Epithelial cell of esophagus (primary cell): ENCODE measurements around the gene ZNF503.

ENCODE experiments used
- DNase-seq: peaks from one replicate; pipeline ENCODE4 v3.0.0; 2010; ENCODE audit warnings: low read depth
- H3K4me3 ChIP-seq: 2 replicates; pipeline ENCODE4 v1.5.1; 2011; ENCODE audit warnings: mild to moderate bottlenecking, low read length, control low read depth
- TF ChIP-seq, protein P1 (sequence below): IDR thresholded peaks from 2 replicates; pipeline ENCODE4 v1.5.1; 2011; ENCODE audit warnings: low read depth, mild to moderate bottlenecking, low read length, control low read depth, inconsistent platforms; ENCODE audit not compliant: insufficient read depth; ENCODE audit errors: missing control alignments

ZNF503 gene

DNA sequence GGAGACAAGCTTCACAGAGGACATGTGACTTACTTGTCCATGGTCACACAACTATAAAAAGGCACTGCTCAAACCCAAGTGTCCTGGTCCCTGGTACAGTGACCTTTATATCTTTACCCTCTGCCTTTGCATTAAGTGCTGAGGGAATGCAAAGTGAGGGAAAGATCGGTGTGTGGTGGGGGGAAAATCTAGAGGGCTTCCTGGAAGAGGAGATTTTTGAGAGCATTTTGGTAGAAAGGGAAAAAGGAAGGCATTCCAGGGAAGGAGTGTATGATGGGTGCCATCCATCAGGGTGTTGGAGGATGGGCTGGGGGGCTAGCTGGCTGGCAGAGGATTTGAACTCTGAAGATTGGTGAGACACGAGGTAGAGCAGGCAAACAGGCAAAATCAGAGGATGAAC, 9.3 kb downstream of the ZNF503 start:
- DNase-seq = no peak
- H3K4me3 ChIP-seq = no peak overlapping the region
- TF ChIP-seq, protein P1, sequence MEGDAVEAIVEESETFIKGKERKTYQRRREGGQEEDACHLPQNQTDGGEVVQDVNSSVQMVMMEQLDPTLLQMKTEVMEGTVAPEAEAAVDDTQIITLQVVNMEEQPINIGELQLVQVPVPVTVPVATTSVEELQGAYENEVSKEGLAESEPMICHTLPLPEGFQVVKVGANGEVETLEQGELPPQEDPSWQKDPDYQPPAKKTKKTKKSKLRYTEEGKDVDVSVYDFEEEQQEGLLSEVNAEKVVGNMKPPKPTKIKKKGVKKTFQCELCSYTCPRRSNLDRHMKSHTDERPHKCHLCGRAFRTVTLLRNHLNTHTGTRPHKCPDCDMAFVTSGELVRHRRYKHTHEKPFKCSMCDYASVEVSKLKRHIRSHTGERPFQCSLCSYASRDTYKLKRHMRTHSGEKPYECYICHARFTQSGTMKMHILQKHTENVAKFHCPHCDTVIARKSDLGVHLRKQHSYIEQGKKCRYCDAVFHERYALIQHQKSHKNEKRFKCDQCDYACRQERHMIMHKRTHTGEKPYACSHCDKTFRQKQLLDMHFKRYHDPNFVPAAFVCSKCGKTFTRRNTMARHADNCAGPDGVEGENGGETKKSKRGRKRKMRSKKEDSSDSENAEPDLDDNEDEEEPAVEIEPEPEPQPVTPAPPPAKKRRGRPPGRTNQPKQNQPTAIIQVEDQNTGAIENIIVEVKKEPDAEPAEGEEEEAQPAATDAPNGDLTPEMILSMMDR = no peak

DNA sequence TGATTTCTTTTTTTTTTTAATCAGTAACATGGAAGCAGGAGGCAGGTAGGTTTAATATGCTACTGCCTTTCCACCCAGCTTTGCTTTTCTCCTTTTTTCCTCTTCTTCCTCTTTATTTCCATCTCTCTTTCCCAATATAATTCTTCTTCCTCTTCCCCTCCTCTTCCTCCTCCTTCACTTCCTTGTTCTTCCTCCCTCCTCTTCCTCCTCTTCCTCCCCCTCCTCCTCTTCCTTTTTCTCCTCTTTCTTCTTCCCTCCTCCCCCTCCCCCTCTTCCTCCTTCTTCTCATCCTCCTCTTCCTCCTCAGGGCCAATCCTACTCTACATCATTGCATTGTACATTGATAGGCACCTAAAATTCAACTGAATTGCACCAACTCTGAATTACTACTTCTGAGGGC, 11.4 kb downstream of the ZNF503 start:
- H3K4me3 ChIP-seq = no peak overlapping the region
- TF ChIP-seq, protein P1 = no peak

DNA sequence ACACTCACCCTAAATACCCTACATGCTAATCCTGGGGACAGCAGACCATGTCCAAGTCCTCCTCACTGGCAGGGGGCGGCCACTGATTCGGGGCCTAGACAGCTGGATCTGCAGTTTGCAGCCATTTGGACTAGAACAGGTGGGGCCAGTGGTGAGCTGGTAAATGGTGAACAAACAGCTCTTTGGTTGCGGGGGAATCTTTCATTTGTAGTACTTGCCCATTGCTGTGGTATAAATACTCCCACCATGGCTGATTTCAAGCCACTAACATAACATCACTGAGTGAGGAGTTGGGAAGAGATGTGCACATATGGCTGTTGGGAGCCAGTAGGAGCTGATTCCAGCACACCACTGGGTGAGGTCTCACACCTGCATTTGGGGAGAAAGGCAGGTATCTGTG, 13.5 kb downstream of the ZNF503 start:
- DNase-seq = no peak
- TF ChIP-seq, protein P1 = no peak
- H3K4me3 ChIP-seq = no peak overlapping the region

More for the DNA sequence above, 11.4 kb downstream of the ZNF503 start:
- no peak for DNase-seq

DNA sequence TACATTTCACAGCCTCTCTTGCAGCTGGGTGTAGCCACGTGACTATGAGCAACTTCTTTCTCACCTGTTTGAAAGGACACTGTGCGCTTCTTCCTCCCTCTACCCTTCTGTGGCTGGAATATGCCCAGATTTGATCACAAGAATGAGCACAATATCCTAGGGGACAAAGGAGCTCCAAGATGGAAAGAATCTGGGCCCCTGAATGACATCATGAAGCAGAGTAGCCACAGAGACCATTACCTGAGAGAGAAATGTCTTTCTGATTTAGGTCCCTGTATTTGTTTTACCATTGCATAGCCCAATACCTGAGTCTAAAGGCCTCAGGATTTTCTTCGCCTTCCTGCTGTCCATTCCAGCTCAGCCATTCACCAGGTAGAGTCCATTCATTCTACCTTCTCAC, 15.4 kb downstream of the ZNF503 start:
- TF ChIP-seq, protein P1 = no peak
- no peak overlapping the region for H3K4me3 ChIP-seq
- DNase-seq = no peak

DNA sequence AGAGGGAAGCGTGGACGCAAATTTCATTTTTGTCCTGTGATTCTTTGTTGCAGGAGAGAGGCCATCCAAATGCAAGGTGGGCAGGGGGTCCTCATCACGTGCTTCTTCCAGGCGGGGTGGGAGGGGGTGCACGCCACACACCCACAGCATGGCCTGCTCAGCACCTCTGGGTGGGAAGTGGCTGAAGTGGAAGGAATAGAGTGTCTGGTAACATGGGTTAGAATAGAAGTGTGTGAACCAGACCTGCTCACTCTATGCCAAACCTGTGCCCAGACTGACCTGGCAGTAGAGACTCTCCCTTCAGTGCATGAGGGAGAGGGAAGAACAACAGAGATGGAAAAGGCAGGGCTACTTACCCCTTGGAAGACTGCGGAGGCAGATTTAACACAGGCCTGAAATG, 21.7 kb downstream of the ZNF503 start:
- H3K4me3 ChIP-seq = no peak overlapping the region

DNA sequence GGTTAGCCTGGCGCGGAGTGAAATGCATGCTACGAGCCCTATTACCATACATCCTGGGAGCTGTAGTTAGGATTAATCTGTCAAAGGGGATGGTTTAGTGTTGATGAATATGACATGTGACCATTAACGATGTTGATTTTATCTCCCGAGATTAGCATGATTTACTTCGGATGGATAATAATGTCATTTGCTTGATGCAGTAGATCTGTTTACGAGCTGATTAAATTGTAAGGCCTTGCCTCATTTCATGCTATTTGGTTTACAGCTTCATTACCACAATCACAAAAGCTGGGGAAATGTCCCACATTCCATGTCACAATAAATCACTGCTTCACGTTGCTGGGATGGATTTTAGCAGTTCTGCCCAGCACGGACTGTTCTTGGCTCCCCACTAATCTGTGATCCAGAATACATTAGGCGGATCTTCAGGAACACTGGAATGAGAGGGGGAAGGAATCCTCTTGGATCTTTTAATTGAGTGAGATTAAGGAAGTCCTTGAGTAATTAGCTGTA, 22.3 kb downstream of the ZNF503 start:
- TF ChIP-seq, protein P1 = no peak
- DNase-seq = no peak
- H3K4me3 ChIP-seq = no peak overlapping the region

More for the DNA sequence above, 21.7 kb downstream of the ZNF503 start:
- DNase-seq = no peak
- TF ChIP-seq, protein P1 = no peak

DNA sequence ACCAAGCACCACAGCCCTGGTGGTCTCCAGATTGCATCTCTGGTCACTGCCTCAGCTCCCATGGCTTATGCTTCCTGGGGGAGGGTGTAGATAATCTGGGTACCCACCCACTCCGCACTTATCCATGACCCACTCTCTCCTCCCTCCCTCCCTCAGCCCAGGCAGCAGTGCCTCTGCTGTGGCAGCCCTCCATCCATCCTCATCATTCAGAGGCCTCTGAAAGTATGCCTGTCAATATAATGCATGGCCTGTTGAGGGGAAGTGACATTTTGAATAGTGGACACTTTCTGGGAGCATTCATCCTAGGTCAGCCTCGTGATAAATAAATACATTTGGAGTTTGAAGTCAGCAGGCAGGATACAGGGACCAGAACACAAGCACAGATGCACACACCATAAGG, 23.2 kb downstream of the ZNF503 start:
- DNase-seq = no peak
- TF ChIP-seq, protein P1 = no peak
- H3K4me3 ChIP-seq = no peak overlapping the region
